T47D (cell line): ENCODE measurements around the gene KRT17.
A peak's percentile ranks its signal among the peaks of the same experiment; 100 is the strongest.
"Not testable (repeated sequence)": the region's sequence is repeated elsewhere in the genome, so short reads cannot be mapped to it uniquely, and the experiment has no call there.

Experiments used
- DNase-seq, 2 experiments: peaks; one replicate each; pipeline versions ENCODE4 v3.0.0 to v3.0.0-alpha.2; 2011 to 2012; ENCODE audit warnings: low read depth in 1 of 2, low spot score in 1 of 2
- JUND ChIP-seq: IDR thresholded peaks from 2 replicates; pipeline ENCODE4 v1.6.1; 2012; ENCODE audit warnings: low read depth
- in situ Hi-C: cut with HindIII; loops from 2 replicates; pipeline ENCODE4 v1.10.0; 2016; ENCODE audit warnings: low sequenced_read_pairs, low pct_unique_long_range_greater_than_20kb

Gene KRT17

DNA sequence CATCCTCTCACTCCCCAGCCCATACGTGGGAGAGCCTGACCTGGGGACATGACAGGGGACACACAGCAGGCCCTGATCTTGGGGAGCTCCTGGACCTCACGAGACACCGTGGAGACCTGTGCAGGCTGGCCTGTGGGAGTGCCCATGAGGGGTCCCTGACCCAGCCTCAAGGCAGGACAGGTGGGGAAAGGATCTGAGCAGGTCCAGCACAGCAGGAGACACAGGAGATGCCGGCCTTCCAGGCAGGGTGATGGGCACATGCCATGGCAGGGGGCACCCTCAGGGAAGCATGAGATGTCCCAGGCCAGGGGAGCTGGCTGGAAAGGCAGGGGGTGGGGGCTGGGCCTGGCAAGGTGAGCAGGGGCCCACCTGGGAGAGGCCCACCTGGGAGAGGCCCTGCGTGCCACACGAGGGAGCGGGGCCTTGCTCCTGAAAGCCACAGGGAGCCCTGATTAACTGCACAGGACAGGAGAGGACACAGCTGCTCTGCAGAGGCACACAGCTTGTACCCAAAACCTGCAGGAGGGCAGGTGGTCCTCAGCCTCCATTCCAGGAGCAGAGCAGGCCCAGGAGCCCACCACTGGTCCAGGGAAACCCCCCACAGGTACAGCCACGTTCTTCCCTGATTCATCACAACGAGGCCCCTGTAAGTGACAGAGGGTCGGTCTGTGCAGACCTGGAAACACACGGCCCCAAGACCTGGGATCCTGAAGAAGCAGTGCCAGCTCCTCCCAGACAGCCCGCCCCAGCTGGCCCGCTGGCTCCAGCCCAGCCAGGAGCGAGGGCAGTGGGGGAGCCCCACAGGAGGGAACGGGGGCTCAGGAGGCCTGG lies 26.6 kb upstream of the KRT17 start:
- TF ChIP-seq JUND: no peak
- DNase-seq: no peak
- in situ Hi-C loops: no loop called here

DNA sequence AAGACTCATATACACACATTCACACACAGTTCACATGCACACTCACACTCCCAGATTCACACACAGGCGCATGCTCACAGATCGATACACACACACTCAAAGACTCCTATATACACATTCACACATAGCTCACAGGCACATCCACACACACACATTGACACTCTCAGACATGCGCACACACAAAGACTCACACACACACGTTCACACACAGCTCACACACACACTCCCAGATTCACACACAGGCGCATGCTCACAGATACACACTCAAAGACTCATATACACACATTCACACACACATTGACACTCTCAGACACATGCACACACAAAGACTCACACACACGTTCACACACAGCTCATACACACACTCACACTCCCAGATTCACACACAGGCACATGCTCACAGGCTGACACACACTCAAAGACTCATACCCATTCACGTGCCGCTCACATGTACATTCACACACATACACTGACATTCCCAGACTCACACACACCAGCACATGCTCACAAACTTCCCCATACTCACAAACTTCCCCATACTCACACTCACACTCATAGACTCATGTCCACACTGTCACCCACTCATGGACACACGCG lies 25.6 kb upstream of the KRT17 start:
- no peak for DNase-seq
- in situ Hi-C loops: no loop called here
- TF ChIP-seq JUND: no peak

DNA sequence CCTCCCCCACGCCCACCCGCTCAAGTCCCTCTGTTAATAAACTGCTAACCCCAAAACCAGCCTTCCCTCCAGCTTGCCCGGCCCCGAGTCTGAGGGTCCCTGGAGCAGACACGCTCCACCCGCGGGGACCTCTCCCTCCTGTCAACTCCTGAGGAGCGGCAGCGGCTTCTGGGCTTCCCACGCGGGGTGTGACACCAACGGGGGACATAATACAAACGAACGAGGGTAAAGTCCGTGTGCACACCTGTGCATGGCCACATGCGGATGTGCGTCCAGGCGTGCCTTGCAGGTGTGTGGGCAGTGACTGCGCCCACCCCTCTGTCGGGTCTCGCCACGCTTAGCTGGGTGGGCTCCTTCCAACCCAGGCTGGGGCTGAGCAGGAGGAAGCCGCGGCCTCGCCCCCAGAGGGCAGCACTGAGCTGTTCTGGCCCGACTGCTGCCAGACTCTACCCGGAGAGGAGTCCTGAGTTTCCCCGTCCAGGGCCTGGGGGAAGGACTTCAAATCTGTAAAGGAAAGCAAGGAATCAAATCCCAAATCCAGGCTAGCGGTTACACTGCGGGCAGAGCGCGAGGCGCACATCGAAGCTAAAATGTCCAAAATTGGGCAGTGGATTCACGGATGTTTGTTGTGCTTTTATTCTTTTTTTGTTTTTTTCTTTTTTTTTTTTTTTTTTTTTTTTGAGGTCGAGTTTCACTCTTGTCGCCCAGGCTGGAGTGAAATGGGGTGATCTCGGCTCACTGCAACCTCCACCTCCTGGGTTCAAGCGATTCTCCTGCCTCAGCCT lies 24.2 kb upstream of the KRT17 start:
- DNase-seq: peak; percentile 87 to 93
- in situ Hi-C loops: no loop called here

GRCh38 chr17:41647940-41648410 lies 23.6 kb upstream of the KRT17 start:
- in situ Hi-C loops: no loop called here
- TF ChIP-seq JUND: no peak
- DNase-seq: peak; percentile 87

More for the DNA sequence above, 24.2 kb upstream of the KRT17 start:
- no peak for TF ChIP-seq JUND

- in situ Hi-C loops: no loop called here
- DNase-seq: no peak
- TF ChIP-seq JUND: no peak
Measured at GRCh38 chr17:41647038-41647813, 22.9 kb upstream of the KRT17 start.

GRCh38 chr17:41642252-41643156 lies 18.1 kb upstream of the KRT17 start:
- no peak for DNase-seq
- TF ChIP-seq JUND: no peak
- in situ Hi-C loops: no loop called here

DNA sequence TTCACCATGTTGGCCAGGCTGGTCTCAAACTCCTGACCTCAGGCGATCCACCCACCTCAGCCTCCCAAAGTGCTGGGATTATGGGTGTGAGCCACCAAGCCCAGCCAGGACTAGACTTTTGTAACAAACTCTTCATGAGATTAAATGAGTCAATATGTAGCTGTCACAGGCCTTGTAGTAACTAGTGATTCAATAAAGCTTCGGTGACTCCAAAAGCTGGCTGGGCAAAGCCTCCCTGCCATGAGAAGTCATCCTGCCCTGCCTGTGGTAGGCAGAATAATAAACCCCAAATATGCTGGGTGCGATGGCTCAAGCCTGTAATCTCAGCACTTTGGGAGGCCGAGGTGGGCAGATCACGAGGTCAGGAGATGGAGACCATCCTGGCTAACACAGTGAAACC lies 16.2 kb upstream of the KRT17 start:
- DNase-seq, in situ Hi-C loops: not testable (repeated sequence)

DNA sequence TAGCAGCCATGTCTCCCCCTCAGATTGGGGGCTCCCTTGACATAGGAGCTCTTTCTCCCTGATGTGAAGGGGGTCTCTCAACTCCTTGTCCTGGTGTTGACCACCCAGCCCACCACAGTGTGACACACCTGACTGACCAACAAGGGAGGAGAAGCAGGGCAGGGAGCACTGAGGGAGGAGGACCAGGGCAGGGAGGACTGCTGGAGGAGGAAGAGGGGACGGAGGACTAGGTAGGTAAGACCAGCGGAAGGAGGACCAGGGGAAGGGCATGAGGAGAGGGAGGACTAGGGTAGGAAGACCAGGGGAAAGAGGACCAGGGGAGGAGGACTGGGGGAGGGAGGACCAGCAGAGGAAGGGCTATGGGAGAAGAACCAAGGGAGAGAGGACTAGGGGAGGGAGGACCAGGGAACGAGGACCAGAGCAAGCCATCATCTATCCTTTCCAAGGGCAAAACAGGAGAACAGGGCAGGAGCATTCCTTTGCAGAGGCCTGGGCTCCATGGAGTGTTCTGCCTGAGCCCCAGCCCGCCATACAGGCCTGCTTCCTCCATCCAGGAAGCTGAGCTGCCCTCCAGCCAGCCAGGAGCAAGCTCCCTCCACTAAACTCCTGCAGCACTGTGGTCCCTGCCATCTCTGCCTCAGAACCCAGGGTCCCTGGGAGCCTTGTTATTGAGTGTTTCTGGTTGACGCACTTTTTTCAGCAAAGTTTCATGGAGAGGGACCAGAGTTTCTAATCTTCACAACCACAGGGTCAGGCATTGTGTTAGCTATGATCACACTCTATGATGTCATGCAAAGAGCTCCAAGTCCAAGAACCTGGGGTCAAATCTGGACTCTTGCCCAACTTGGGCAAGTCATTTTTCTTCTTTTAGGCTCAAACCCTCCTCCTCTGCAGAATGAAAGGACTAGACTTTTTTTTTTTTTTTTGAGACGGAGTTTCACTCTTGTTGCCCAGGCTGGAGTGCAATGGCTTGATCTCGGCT lies 15.4 kb upstream of the KRT17 start:
- DNase-seq: no peak
- in situ Hi-C loops: no loop called here
- no peak for TF ChIP-seq JUND

GRCh38 chr17:41638941-41639340 lies 14.6 kb upstream of the KRT17 start:
- in situ Hi-C loops: no loop called here
- no peak for TF ChIP-seq JUND
- DNase-seq: no peak

GRCh38 chr17:41638194-41638593 lies 13.8 kb upstream of the KRT17 start:
- no peak for DNase-seq
- in situ Hi-C loops: no loop called here
- no peak for TF ChIP-seq JUND
